ENCODE measurements around the gene DIS3L2. TPM values are rescaled to one million over a fixed set of nuclear protein-coding genes. Genes with fewer than 3 reads are reported as not detected.
"Not testable (repeated sequence)": the region's sequence is repeated elsewhere in the genome, so short reads cannot be mapped to it uniquely, and the experiment has no call there.

Gene DIS3L2
- total RNA-seq, 4 donors from 2014 or later: 13.3 to 31.0 (median 23.6) TPM

DNA sequence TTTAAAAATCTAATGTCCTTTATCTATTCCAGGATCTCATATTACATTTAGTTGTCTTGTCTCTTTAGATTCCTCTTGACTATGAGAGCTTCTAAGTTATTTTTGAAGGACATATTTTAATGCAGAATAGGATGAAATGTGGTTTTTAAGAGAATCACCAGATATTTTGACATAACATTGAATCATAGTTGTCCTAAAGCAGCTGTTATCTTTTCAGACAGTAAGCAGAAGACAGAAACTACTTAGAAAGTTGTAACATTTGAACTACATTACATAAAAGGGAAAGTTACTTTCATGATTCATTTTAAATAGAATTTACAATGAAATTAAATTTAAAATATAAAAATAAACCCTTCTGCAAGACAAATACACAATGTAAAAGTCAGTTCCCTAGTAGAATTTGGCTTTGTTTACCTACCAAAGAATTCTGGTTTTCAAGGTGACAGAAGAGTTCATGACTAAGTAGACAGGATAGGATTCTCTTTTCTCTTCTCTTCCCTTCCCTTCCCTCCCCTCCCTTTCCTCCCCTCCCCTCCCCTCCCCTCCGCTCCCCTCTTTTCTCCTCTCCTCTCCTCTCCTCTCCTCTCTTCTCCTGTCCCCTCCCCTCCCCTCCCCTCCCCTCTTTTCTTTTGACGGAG is 186.0 kb downstream of the DIS3L2 start:
- TF ChIP-seq, protein P1, sequence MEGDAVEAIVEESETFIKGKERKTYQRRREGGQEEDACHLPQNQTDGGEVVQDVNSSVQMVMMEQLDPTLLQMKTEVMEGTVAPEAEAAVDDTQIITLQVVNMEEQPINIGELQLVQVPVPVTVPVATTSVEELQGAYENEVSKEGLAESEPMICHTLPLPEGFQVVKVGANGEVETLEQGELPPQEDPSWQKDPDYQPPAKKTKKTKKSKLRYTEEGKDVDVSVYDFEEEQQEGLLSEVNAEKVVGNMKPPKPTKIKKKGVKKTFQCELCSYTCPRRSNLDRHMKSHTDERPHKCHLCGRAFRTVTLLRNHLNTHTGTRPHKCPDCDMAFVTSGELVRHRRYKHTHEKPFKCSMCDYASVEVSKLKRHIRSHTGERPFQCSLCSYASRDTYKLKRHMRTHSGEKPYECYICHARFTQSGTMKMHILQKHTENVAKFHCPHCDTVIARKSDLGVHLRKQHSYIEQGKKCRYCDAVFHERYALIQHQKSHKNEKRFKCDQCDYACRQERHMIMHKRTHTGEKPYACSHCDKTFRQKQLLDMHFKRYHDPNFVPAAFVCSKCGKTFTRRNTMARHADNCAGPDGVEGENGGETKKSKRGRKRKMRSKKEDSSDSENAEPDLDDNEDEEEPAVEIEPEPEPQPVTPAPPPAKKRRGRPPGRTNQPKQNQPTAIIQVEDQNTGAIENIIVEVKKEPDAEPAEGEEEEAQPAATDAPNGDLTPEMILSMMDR (IDR thresholded peaks at IDR 0.05): no peak
- TF ChIP-seq POLR2AphosphoS5 (IDR thresholded peaks at IDR 0.05) (no peak), EP300 (IDR thresholded peaks at IDR 0.05) (no peak), POLR2A (IDR thresholded peaks at IDR 0.05) (no peak)
- Histone ChIP-seq H3K27ac (no peak overlapping the region), H3K27me3 (no peaks in the 10 kb centered on the region), H3K4me3 (no peak overlapping the region), H3K9me3 (no peaks in the 10 kb centered on the region), H3K4me1 (no peaks in the 10 kb centered on the region), H3K36me3 (no peaks in the 10 kb centered on the region)
- WGBS, 2 donors (ENCODE audit: low coverage in 1 of 2): 100% methylated on average over 1 of the region's 2 CpGs; no CpG with 5 or more reads in 1 of the 2 donors
- no peak for ATAC-seq

DNA sequence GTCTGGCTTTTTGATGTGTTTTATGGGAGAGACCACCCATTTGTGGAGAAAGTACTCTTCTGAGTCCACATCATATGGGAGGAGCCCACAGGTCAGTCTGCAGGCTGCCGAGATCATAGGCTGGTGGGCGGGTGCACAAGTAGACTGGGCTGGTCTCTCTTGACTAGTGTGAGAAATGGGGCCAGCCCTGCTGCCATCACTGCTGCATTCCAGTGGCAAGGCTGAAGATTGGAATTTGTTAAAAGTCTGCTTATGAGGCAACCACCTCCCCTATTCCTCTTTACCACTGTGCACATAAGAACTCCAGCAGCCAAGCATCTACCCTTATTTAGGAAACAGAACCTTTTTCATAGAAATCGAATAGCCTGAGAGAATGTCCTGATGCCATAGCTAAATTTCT is 200.7 kb downstream of the DIS3L2 start:
- Histone ChIP-seq H3K27me3 (no peaks in the 10 kb centered on the region), H3K4me1 (no peaks in the 10 kb centered on the region), H3K27ac (no peak overlapping the region), H3K9me3 (no peaks in the 10 kb centered on the region), H3K4me3 (no peak overlapping the region), H3K36me3 (peaks cover 0 to 51% of the 10 kb centered on the region in 2 donors)
- ATAC-seq: no peak
- TF ChIP-seq EP300 (IDR thresholded peaks at IDR 0.05): no peak
- TF ChIP-seq POLR2AphosphoS5 (IDR thresholded peaks at IDR 0.05): no peak
- no peak for TF ChIP-seq POLR2A (IDR thresholded peaks at IDR 0.05)
- TF ChIP-seq, protein P1 (IDR thresholded peaks at IDR 0.05): no peak
- WGBS, 2 donors (ENCODE audit: low coverage in 1 of 2): 83 to 100% methylated on average over 1 of the region's 3 CpGs

DNA sequence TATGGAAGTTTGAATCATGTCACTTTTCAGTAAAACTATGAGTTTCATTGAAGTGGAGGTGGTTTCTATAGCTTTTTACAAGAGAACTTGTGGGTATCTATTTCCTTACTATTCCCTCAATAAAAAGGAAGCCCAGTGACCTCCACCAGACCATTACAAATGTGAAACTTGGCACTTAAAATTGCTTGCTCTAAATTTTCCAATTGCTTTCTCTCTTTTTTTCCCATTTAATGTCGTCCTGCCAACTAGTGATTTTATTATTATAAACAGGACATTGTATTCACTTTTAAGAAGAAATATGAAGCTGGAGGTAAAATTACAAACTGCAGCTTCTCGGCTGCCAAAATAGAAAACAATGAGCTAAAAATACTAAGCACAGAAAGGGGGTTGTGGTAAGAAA is 208.9 kb downstream of the DIS3L2 start:
- no peaks in the 10 kb centered on the region for H3K9me3 ChIP-seq
- H3K27me3 ChIP-seq: no peaks in the 10 kb centered on the region
- TF ChIP-seq POLR2AphosphoS5 (IDR thresholded peaks at IDR 0.05): no peak
- no peak for TF ChIP-seq EP300 (IDR thresholded peaks at IDR 0.05)
- no peak for TF ChIP-seq POLR2A (IDR thresholded peaks at IDR 0.05)
- TF ChIP-seq, protein P1 (IDR thresholded peaks at IDR 0.05): no peak
- peak overlapping the region in 3 of 4 donors; percentile 14 to 30 (median 20) for H3K27ac ChIP-seq
- peaks cover 0 to 14% of the 10 kb centered on the region in 2 donors for H3K36me3 ChIP-seq
- H3K4me3 ChIP-seq: no peak overlapping the region
- H3K4me1 ChIP-seq: peaks cover 8 to 25% (median 11%) of the 10 kb centered on the region in 3 donors
- WGBS, 2 donors (ENCODE audit: low coverage in 1 of 2): 0 to 13% methylated on average over 2 of the region's 2 CpGs
- no peak for ATAC-seq

DNA sequence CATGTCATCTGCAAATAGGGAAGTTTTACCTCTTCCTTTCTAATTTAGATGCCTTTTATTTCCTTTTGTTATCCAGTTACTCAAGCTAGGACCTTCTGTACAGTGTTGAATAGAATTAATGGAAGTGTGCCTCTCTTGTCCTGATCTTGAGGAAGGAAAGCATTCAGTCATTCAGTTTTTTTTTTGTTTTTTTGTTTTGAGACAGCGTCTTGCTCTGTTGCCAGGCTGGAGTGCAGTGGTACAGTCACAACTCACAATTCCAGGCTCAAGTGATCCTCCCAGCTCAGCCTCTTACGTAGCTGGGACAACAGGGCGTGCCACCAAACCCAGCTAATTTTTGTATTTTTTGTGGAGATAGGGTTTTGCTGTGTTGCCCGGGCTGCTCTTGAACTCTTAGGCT is 213.1 kb downstream of the DIS3L2 start:
- TF ChIP-seq, protein P1 (IDR thresholded peaks at IDR 0.05): no peak
- H3K36me3 ChIP-seq: no peaks in the 10 kb centered on the region
- no peaks in the 10 kb centered on the region for H3K9me3 ChIP-seq
- H3K27ac ChIP-seq: no peak overlapping the region
- H3K4me1 ChIP-seq: peaks cover 8 to 19% (median 10%) of the 10 kb centered on the region in 3 donors
- H3K4me3 ChIP-seq: no peak overlapping the region
- WGBS, 2 donors (ENCODE audit: low coverage in 1 of 2): 83% methylated on average over 2 to 3 of the region's 4 CpGs
- no peak for ATAC-seq
- H3K27me3 ChIP-seq: no peaks in the 10 kb centered on the region

DNA sequence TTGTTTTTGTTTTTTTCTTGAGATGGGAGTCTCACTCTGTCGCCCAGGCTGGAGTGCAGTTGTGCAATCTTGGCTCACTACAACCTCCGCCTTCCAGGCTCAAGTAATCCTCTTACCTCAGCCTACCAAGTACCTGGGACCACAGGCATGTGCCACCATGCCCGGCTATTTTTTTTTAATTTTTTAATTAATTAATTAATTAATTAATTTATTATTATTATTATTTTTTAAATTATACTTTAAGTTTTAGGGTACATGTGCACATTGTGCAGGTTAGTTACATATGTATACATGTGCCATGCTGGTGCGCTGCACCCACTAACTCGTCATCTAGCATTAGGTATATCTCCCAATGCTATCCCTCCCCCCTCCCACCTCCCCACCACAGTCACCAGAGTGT is 215.1 kb downstream of the DIS3L2 start:
- ATAC-seq, H3K36me3 ChIP-seq, H3K4me1 ChIP-seq, H3K9me3 ChIP-seq, H3K4me3 ChIP-seq, H3K27ac ChIP-seq, H3K27me3 ChIP-seq: not testable (repeated sequence)
- 94% methylated on average over 4 of the region's 5 CpGs; no CpG with 5 or more reads in 1 of the 2 donors for WGBS, 2 donors (ENCODE audit: low coverage in 1 of 2)
